Colonic mucosa (tissue), 4 donors: Measurements from ENCODE around the gene SERPINA12. TPM values are rescaled to one million over a fixed set of nuclear protein-coding genes. Genes with fewer than 3 reads are reported as not detected.

Experiments
- DNase-seq: peaks from one replicate; pipeline ENCODE4 v3.0.0-alpha.2; 2020
- H3K27ac ChIP-seq: fragments of 200-600 bp; one replicate; pipeline ENCODE4 v1.8.0; 2021
- H3K27me3 ChIP-seq: fragments of 200-600 bp; one replicate; pipeline ENCODE4 v1.8.0; 2021
- H3K36me3 ChIP-seq: fragments of 200-600 bp; one replicate; pipeline ENCODE4 v1.8.0; 2021
- H3K4me1 ChIP-seq: fragments of 200-600 bp; one replicate; pipeline ENCODE4 v1.8.0; 2021; ENCODE audit warnings: mild to moderate bottlenecking
- H3K4me3 ChIP-seq: fragments of 200-600 bp; one replicate; pipeline ENCODE4 v1.8.0; 2021
- H3K9ac ChIP-seq, 2 donors: one replicate each; pipeline ENCODE4 v1.7.0; 2013; ENCODE audit warnings: control low read depth in 2 of 2, low read depth in 2 of 2, low read length in 2 of 2
- H3K9me3 ChIP-seq: fragments of 200-600 bp; one replicate; pipeline ENCODE4 v1.8.0; 2021
- intact Hi-C: fragments of 100-400 bp; cut with DNase I; formaldehyde crosslinking; loops from one replicate; pipeline ENCODE4 v1.14.1; 2022
- total RNA-seq, 2 donors: library from RNA; stranded (reverse); fragmentation: NEBNext Ultra II Directional in 1 of 2; extraction: Animal tissue kit (Norgen Biotek cat#: 25700) in 1 of 2; gene quantifications; one replicate each; pipeline ENCODE4 v1.2.1, GENCODE V29; 2021
- TF ChIP-seq, protein P1 (sequence below): fragments of 200-600 bp; IDR thresholded peaks from one replicate; pipeline ENCODE4 v1.8.0; 2022; ENCODE audit warnings: antibody characterized with exemption, mild to moderate bottlenecking
- donor health status: healthy.
- donor health status: DM: no; HTN: no; CAD: no.
- donor health status: DM: no; HTN: no; CAD: no.

The SERPINA12 gene
- total RNA-seq, 2 donors from 2014 or later = not detected

DNA sequence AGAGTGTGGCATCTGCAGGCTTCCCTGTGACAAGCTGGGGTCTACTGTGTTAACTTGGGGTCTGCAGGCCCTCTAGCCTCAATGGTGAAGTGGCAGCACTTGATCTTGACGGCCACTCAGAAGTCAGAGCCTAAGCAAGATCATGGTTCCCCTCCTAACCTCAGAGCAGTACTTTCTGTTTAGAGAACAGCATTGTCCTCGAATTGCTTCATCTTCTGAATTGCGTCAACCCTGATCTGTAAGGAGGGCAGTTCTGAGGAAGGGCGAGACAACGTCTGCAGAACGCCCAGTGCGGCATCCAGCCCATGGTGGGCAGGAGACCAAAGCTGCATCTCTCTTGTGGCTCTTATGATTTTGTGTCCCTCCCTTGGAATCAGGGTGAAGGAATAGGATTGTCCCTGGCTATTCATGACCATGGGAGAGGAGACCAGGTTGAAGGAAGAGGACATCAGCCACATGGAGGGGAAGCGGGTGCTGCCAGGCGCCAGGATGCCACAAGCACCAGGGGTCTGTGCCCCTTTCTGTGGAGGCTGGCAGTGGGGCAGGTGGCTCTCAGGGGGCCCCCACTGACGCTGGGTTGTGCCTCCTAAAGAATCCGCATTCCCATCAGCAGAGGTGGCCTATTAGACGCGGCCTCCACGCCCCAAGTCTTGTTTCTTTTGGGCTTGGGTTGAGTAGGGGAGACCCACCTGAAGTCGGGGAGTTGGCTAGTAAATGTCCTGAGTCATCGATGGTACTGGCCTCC is 35.4 kb downstream of the SERPINA12 start:
- Histone ChIP-seq H3K27ac (no peak overlapping the region), H3K4me1 (no peaks in the 10 kb centered on the region), H3K27me3 (no peaks in the 10 kb centered on the region), H3K9me3 (no peaks in the 10 kb centered on the region), H3K4me3 (no peak overlapping the region), H3K36me3 (no peaks in the 10 kb centered on the region), H3K9ac (no peak overlapping the region)
- intact Hi-C loops = no loop called here
- DNase-seq = no peak
- TF ChIP-seq, protein P1, sequence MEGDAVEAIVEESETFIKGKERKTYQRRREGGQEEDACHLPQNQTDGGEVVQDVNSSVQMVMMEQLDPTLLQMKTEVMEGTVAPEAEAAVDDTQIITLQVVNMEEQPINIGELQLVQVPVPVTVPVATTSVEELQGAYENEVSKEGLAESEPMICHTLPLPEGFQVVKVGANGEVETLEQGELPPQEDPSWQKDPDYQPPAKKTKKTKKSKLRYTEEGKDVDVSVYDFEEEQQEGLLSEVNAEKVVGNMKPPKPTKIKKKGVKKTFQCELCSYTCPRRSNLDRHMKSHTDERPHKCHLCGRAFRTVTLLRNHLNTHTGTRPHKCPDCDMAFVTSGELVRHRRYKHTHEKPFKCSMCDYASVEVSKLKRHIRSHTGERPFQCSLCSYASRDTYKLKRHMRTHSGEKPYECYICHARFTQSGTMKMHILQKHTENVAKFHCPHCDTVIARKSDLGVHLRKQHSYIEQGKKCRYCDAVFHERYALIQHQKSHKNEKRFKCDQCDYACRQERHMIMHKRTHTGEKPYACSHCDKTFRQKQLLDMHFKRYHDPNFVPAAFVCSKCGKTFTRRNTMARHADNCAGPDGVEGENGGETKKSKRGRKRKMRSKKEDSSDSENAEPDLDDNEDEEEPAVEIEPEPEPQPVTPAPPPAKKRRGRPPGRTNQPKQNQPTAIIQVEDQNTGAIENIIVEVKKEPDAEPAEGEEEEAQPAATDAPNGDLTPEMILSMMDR = no peak

- Histone ChIP-seq H3K9ac (no peak overlapping the region), H3K27ac (no peak overlapping the region), H3K4me1 (no peaks in the 10 kb centered on the region), H3K36me3 (no peaks in the 10 kb centered on the region), H3K4me3 (no peak overlapping the region), H3K9me3 (no peaks in the 10 kb centered on the region), H3K27me3 (no peaks in the 10 kb centered on the region)
- TF ChIP-seq, protein P1 = no peak
- no peak for DNase-seq
- intact Hi-C loops = no loop called here
Observed at GRCh38 chr14:94472842-94473241, 36.4 kb downstream of the SERPINA12 start.

GRCh38 chr14:94471045-94471444 is 38.2 kb downstream of the SERPINA12 start:
- H3K9me3 ChIP-seq = no peaks in the 10 kb centered on the region
- no peaks in the 10 kb centered on the region for H3K27me3 ChIP-seq
- no peaks in the 10 kb centered on the region for H3K36me3 ChIP-seq
- H3K4me3 ChIP-seq = no peak overlapping the region
- TF ChIP-seq, protein P1 = no peak
- H3K9ac ChIP-seq = no peak overlapping the region
- H3K27ac ChIP-seq = no peak overlapping the region
- H3K4me1 ChIP-seq = no peaks in the 10 kb centered on the region
- intact Hi-C loops = no loop called here
- no peak for DNase-seq

DNA sequence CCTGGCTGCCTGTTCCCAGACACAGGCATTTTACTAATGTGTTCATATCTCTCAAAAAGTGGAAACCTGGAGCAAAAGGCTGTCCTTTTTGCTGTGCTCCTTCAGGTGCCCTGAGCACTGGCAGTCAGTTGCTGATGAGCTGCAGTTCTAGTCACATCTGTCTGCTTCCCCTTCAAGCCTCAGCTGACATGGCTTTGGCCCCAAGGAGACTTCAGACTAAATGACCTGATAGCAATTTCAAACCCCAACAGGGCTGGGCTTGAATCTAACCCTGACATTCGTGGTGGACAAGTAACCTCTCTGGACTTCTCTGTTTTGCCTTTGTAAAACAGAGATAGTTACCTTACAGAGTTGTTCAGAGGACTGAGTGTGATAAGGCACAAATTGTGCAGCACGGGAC is 39.0 kb downstream of the SERPINA12 start:
- no peaks in the 10 kb centered on the region for H3K9me3 ChIP-seq
- H3K27ac ChIP-seq = no peak overlapping the region
- H3K36me3 ChIP-seq = no peaks in the 10 kb centered on the region
- H3K4me3 ChIP-seq = no peak overlapping the region
- no peaks in the 10 kb centered on the region for H3K27me3 ChIP-seq
- TF ChIP-seq, protein P1 = no peak
- intact Hi-C loops = no loop called here
- no peaks in the 10 kb centered on the region for H3K4me1 ChIP-seq
- H3K9ac ChIP-seq = no peak overlapping the region
- DNase-seq = no peak

DNA sequence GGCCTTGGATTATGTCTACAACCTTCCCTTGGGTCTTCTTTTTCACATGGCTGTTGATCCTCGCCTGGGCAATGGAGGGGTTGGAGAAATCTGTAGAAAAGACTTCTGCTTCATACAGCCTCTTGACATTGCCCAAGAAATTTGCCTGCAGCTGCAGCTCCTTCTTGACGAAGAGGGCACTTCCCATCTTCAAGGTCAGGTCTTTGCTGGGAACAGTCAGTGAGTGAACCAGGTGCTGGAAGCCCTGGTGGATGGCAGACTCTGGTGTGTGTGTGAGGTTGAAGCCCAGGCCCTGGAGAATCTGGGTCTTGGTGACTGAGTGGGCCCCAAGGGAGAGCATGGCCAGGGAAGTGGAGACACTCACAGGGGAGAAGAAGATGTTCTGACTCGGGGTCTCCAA is 40.0 kb downstream of the SERPINA12 start:
- H3K4me3 ChIP-seq = no peak overlapping the region
- no peaks in the 10 kb centered on the region for H3K4me1 ChIP-seq
- intact Hi-C loops = no loop called here
- H3K27me3 ChIP-seq = no peaks in the 10 kb centered on the region
- H3K9me3 ChIP-seq = no peaks in the 10 kb centered on the region
- H3K9ac ChIP-seq = no peak overlapping the region
- no peaks in the 10 kb centered on the region for H3K36me3 ChIP-seq
- H3K27ac ChIP-seq = no peak overlapping the region
- DNase-seq = no peak
- TF ChIP-seq, protein P1 = no peak
